ENCODE measurements around the gene GNPDA2.

Gene GNPDA2

DNA sequence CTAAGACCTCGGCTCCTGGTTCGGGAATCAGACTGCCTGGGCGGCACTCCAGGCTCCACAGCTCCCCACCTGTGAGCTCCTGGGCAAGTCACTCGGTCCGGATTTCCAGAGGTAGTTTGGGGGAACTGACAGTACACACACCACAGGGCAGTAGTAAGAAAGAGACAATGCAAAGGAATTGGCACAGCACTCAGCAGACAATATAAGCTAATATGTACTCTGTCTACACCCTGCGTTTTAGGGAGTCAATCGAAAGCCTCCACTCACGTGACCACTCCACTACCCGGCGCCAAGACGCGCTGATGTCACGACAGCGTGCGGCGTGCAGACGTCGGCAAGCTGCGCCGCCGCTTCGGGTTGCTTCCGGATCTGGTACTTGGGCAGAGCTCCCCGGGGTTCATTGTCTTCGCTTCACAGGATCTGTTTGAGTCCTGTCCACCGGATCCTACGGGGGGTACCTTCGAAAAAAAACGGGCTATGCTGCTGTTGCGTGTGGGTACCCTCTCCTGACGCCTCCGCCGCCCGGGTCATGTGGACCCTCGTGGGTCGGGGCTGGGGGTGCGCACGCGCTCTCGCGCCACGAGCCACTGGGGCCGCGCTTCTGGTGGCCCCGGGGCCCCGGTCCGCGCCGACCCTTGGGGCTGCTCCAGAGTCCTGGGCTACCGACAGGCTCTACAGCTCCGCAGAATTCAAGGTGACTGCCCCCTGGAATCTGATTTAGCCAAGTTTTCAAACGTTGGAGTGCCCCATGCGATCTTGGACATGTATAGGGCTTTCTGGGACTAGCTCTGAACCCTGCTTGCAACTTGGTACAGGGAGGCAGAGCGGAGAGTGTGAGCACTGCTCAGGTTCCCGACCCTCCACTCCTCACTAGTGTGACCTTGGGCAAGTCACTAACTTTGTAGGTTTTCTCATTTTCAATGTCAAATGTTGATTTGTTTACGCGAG lies 48.0 kb downstream of the GNPDA2 start, which contains the start of gene GUF1:
Gene GUF1, plus strand, starts transcription at position 327 of the 948 bp plus-strand sequence. Its CDS starts 203 bp downstream, at position 530.
- DNase-seq (ENCODE audit: low read depth), result peak; percentile 80

DNA sequence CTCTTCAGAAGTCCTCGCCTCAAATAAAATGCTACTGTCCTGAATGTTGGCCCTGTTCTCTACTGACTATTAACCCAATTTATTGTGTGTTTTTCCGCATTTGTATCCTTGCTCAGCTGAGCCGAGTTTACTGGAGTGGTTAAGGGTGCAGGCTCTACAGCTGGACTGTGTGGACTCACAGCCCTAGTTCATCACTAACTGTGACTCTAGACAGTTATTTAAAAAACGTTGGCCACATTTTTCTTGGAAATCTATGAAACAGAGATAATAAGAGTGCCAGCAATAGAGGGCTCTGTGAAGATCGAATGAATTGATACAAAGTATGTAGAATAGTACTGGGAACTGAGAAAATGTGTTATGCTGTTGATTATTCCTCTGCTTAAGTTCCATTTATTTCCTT lies 51.0 kb downstream of the GNPDA2 start:
- no peak for DNase-seq (ENCODE audit: low read depth)

DNA sequence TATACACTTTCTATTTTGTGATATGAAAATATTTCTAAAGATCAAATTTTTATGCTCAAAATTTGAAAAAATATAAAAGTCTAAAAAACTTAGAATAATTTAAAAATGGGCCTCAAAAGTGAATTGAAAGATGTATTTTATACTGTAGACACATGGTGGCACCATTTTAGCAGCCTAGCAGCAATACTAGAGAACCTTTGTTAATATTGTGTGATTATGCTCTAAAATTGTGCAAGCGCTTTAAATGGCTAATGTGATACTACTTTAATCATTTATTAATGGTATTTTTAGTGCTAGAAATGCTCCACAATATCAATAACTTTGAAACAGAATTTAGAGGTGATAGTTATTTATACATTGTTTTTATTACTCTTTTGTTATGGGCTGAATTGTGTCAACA lies 51.9 kb downstream of the GNPDA2 start:
- no peak for DNase-seq (ENCODE audit: low read depth)

DNA sequence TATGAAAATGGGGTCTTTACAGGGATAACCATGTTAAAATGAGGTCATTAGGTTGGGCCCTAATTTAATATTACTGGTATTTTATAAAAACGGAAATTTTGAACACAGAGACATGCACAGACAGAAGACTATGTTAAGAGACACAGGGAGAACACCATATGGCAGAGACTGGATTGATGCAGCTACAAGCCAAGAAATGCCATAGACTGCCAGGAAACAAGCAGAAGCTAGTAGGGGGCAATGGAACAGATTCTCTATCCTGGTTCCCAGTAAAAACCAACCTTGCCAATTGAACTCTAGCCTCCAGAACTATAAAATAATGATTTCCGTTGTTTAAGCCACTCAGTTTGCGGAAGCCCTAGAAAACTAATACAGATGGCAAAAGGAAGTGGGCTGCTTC lies 54.7 kb downstream of the GNPDA2 start:
- no peak for DNase-seq (ENCODE audit: low read depth)

DNA sequence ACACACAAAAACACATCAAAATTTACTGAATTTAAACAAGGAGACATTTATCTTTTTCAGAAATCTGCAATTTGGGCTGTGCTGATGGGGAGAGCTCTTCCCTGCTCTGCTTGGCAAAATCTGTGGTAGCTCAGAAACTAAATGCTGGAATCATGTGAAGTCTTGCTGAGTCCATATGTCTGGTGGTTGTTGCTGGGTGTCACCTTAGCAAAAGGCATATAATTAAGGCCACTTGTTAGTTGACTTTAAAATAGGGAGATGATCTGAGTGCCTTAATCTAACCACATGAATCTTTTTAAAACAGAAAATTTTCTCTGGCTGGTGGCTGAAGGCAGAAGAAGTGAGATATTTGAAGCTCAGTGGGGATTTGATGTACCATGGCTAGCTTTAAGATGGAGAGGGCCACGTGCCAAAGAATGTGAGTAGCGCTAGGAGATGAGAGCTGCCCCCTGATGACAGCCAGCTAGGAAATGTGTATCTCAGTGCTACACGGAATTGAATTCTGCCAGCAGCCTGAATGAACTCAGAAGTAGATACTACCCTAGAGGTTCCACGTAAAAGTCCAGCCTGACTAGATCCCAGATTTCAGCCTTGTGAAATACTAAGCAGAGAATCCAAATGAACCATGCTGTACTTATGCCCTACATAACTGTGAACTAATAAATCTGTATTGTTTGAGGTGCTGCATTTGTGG lies 55.7 kb downstream of the GNPDA2 start:
- DNase-seq (ENCODE audit: low read depth), result no peak

DNA sequence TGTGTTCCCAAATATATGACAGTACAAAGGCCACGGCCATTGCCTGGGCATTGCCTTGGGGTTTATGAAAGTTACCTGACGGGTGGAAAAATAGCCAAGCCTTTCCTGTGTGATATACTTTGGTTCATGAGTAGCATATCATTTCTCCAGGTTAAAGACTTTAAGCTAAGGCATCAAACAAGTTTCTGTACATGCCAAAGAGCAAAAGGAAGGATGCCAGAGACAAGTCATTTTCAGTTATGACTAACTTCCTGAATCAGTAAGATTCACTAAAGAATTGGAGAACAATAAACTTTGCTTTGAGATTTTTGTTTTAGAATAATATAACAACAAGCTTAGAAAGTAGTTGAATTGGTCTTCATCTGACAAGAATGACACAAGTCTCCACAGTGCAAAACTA lies 57.8 kb downstream of the GNPDA2 start:
- DNase-seq (ENCODE audit: low read depth), result no peak

DNA sequence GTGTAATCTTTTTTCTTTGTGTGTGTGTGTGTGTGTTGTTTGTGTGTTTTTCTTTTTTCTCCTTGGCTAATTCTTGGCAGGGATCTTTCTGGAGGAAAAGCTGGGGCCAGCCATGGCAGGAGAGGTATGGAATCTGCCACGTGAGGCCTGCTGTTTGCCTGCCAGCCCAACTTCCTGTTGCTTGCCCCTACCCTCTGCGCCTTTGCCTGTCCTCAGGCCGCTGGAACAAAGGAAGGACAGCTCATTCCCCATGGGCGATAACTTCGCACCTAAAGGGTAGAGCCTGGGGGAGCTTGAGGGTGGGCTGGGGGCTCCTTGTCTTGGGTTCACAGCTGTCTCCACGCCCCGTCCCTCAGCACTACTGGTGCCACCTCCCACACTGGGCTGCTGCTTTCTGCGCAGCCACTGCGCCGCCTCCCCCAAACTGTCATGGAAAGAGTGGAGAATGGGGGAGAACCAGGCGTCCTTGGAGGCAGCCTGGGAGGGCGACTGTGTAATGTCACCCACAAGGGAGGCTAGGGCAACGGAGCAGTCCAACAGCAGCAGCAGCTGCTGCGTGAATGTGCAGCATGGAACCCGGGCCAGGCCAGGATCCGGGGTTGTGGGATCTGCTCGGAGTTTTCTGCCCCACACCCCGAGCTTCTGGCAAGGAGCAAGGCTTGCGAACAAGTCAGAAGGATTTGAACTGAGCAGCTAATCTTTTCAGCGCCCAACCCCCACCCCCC lies 62.7 kb downstream of the GNPDA2 start:
- DNase-seq (ENCODE audit: low read depth), result no peak

DNA sequence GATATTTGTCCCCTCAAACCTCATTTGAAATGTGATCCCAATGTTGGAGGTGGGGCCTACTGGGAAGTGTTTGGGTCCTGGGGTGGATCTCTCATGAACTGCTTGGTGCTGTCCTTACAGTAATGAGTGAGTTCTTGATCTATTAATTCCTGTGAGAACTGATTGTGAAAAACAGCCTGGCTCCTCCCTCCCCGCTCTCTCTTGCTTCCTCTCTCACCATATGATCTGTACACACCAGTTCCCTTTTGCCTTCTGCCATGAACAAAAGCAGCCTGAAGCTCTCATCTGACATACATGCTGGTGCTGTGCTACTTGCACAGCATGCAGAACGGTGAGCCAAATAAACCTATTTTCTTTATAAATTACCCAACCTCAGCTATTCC lies 63.7 kb downstream of the GNPDA2 start:
- DNase-seq (ENCODE audit: low read depth), result no peak

DNA sequence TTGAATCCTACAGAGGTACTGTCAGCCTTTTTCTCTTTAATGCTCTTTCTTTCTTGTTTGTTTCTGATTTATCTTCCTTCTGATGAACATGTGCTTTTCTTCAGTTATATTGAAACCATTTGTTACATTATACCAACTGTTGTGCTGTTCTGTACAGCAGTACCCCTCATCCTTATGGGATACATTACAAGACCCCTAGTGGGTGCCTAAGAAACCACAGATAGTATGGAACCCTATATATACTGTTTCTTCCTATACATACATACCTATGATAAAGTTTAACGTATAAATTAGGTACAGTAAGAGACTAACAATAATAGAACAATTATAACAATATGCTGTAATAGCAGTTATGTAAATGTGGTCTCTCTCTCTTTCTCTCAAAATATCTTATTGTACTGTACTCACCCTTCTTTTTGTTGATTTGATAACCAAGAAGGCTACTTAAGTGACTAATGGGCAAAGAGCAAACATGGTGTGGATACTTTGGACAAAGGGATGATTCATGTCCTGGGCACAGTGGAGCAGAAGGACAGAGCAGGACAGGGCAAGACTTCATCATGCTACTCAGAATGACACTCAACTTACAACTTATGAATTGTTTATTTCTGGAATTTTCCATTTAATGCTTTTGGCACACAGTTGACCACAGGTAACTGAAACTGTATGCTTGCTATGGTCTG lies 64.3 kb downstream of the GNPDA2 start:
- DNase-seq (ENCODE audit: low read depth), result no peak

DNA sequence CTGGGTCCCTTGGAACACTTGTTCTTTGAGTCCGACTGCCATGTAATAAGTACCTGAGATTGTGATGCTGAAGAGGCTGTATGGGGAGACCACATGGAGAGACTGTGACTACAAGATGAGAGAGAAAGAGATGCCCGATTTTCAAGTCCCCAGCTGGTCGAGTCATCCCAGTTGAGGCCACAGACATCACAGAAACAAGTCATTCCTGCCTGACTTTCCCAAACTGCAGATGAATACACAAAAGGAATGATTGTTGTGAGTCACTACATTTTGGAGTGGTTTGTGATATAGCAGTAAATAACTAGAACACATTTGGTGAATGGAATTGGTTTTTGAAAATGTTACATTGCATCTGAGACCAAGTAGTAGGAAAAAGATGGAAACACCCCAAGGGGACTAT lies 66.0 kb downstream of the GNPDA2 start:
- no peak for DNase-seq (ENCODE audit: low read depth)

DNA sequence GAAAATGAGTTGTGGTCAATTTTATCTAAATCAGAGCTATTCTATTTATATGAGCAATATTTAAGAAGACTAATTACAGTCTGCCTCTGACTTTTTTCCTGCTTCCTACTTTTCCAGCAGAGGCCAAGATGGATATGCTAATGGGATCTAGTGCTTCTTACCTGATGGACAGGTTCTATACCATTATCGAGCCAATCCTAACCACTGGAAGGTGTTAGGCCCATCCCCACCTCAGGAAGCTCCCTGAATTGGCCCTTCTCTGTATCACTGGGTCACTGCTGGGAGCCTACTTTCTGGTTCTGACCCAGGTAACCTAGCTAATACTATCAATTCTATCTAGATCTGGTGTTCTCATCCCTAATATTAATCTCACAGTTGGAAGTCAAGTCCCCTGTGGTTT lies 74.4 kb downstream of the GNPDA2 start:
- DNase-seq (ENCODE audit: low read depth), result no peak

All from T-helper 22 cell (primary cell).